Right lobe of liver (tissue), 4 donors: Measurements from ENCODE around the gene ADAM8.

Experiments used
- CTCF ChIP-seq, 4 donors: fragments of 200-600 bp in 3 of 4; fragments of 450-650 bp in 1 of 4; IDR thresholded peaks; one replicate each; pipeline versions ENCODE4 v1.5.1 to v1.8.0; 2016 to 2022; ENCODE audit warnings: antibody characterized with exemption in 4 of 4, mild to moderate bottlenecking in 2 of 4
- POLR2A ChIP-seq: fragments of 450-650 bp; IDR thresholded peaks from one replicate; pipeline ENCODE4 v1.6.1; 2017; ENCODE audit warnings: antibody characterized with exemption, mild to moderate bottlenecking
- donor health status: DM: no; HTN: no; CAD: no.
- donor health status: DM: no; HTN: no; CAD: no.
- donor health status: DM: no; HTN: yes; CAD: no.

- TF ChIP-seq CTCF (IDR thresholded peaks at IDR 0.05) = no peak
- TF ChIP-seq POLR2A = no peak
Measured at GRCh38 chr10:133269367-133269766, 7.3 kb downstream of the ADAM8 start.
